ENCODE measurements around the gene RPS6KA5. TPM values are rescaled to one million over a fixed set of nuclear protein-coding genes. Genes with fewer than 3 reads are reported as not detected.

Gene RPS6KA5
- total RNA-seq, 1 experiment from 2014 or later = 8.6 TPM

GRCh38 chr14:90809530-90810312 is 250.7 kb downstream of the RPS6KA5 start:
- H3K9me2 ChIP-seq (replicated peaks; ENCODE audit: low read length) = no peaks in the 10 kb centered on the region
- no peak overlapping the region for H2AFZ ChIP-seq (ENCODE audit: low read length)
- BruUV-seq (replicated peaks) = no TSS peak
- no peak overlapping the region for H3K9ac ChIP-seq (ENCODE audit: low read length)
- no peaks in the 10 kb centered on the region for H3K36me3 ChIP-seq (ENCODE audit: low read depth, low read length)
- no peak overlapping the region for H3K4me2 ChIP-seq (ENCODE audit: low read length)
- no peak for ATAC-seq
- no peaks in the 10 kb centered on the region for H3F3A ChIP-seq (ENCODE audit: low read length, unreplicated experiment)
- no peaks in the 10 kb centered on the region for H3K4me1 ChIP-seq (ENCODE audit: insufficient read depth, low read length)
- H4K20me1 ChIP-seq (ENCODE audit: low read length) = no peaks in the 10 kb centered on the region
- H3K9me3 ChIP-seq (ENCODE audit: low read length) = no peaks in the 10 kb centered on the region
- no peaks in the 10 kb centered on the region for H3K27me3 ChIP-seq (ENCODE audit: low read length)
- H3K4me3 ChIP-seq (ENCODE audit: low read length) = no peak overlapping the region
- TF ChIP-seq CTCF (conservative IDR thresholded peaks at IDR 0.05; ENCODE audit: low read depth, low read length) (no peak), EZH2 (IDR thresholded peaks at IDR 0.05; ENCODE audit: low read length, unreplicated experiment) (no peak), EZH2phosphoT487 (IDR thresholded peaks at IDR 0.05; ENCODE audit: borderline replicate concordance, low read length) (no peak)
- no peak overlapping the region for H3K27ac ChIP-seq (ENCODE audit: low read length)
- POLR2A ChIA-PET (ENCODE audit: unreplicated experiment) = no interaction called here
- intact Hi-C loops (cut with micrococcal nuclease) = no loop called here
- peaks cover 20% of the 10 kb centered on the region for H3K79me2 ChIP-seq (ENCODE audit: low read length)
- DNase-seq = no peak
- CTCF ChIA-PET = no interaction called here

- no peak for TF ChIP-seq EZH2 (IDR thresholded peaks at IDR 0.05; ENCODE audit: low read length, unreplicated experiment)
- TF ChIP-seq CTCF (conservative IDR thresholded peaks at IDR 0.05; ENCODE audit: low read depth, low read length) = no peak
- no peak for TF ChIP-seq EZH2phosphoT487 (IDR thresholded peaks at IDR 0.05; ENCODE audit: borderline replicate concordance, low read length)
- Histone ChIP-seq H2AFZ (ENCODE audit: low read length) (no peak overlapping the region), H4K20me1 (ENCODE audit: low read length) (no peaks in the 10 kb centered on the region), H3F3A (ENCODE audit: low read length, unreplicated experiment) (no peaks in the 10 kb centered on the region), H3K4me3 (ENCODE audit: low read length) (no peak overlapping the region), H3K79me2 (ENCODE audit: low read length) (peaks cover 13% of the 10 kb centered on the region), H3K9me3 (ENCODE audit: low read length) (no peaks in the 10 kb centered on the region), H3K4me2 (ENCODE audit: low read length) (no peak overlapping the region), H3K4me1 (ENCODE audit: insufficient read depth, low read length) (no peaks in the 10 kb centered on the region), H3K27me3 (ENCODE audit: low read length) (no peaks in the 10 kb centered on the region), H3K9me2 (replicated peaks; ENCODE audit: low read length) (no peaks in the 10 kb centered on the region), H3K9ac (ENCODE audit: low read length) (no peak overlapping the region), H3K36me3 (ENCODE audit: low read depth, low read length) (no peaks in the 10 kb centered on the region), H3K27ac (ENCODE audit: low read length) (no peak overlapping the region)
- CTCF ChIA-PET = no interaction called here
- ATAC-seq = no peak
- POLR2A ChIA-PET (ENCODE audit: unreplicated experiment) = interaction anchor here (0.6 kb wide), 1 partner anchor 410 kb away, joined by 5 read pairs; no protein-coding TSS in a partner anchor
- no TSS peak for BruUV-seq (replicated peaks)
- intact Hi-C loops (cut with micrococcal nuclease) = no loop called here
- DNase-seq = no peak
These were observed 251.5 kb downstream of the RPS6KA5 start for GRCh38 chr14:90808759-90809529.

GRCh38 chr14:90807060-90807459 is 253.4 kb downstream of the RPS6KA5 start:
- H3K9me3 ChIP-seq (ENCODE audit: low read length) = no peaks in the 10 kb centered on the region
- H2AFZ ChIP-seq (ENCODE audit: low read length) = no peak overlapping the region
- peaks cover 4% of the 10 kb centered on the region; the same call in 1 of the 2 replicates for H3K79me2 ChIP-seq (ENCODE audit: low read length)
- no peak overlapping the region for H3K4me2 ChIP-seq (ENCODE audit: low read length)
- no peaks in the 10 kb centered on the region for H3K9me2 ChIP-seq (replicated peaks; ENCODE audit: low read length)
- H3K4me3 ChIP-seq (ENCODE audit: low read length) = no peak overlapping the region
- BruUV-seq (replicated peaks) = no TSS peak
- DNase-seq = no peak
- CTCF ChIA-PET = no interaction called here
- no peaks in the 10 kb centered on the region for H3K36me3 ChIP-seq (ENCODE audit: low read depth, low read length)
- no peaks in the 10 kb centered on the region for H3F3A ChIP-seq (ENCODE audit: low read length, unreplicated experiment)
- ATAC-seq = no peak
- no peak for TF ChIP-seq EZH2 (IDR thresholded peaks at IDR 0.05; ENCODE audit: low read length, unreplicated experiment)
- TF ChIP-seq CTCF (conservative IDR thresholded peaks at IDR 0.05; ENCODE audit: low read depth, low read length) = no peak
- TF ChIP-seq EZH2phosphoT487 (IDR thresholded peaks at IDR 0.05; ENCODE audit: borderline replicate concordance, low read length) = no peak
- no peak overlapping the region for H3K9ac ChIP-seq (ENCODE audit: low read length)
- H3K27ac ChIP-seq (ENCODE audit: low read length) = no peak overlapping the region
- POLR2A ChIA-PET (ENCODE audit: unreplicated experiment) = no interaction called here
- H4K20me1 ChIP-seq (ENCODE audit: low read length) = no peaks in the 10 kb centered on the region
- intact Hi-C loops (cut with micrococcal nuclease) = no loop called here
- H3K4me1 ChIP-seq (ENCODE audit: insufficient read depth, low read length) = peaks cover 8% of the 10 kb centered on the region
- H3K27me3 ChIP-seq (ENCODE audit: low read length) = no peaks in the 10 kb centered on the region

Data from PC-3 (cell line).